NOMO-1 treated with DMSO at 0.1 percent for 48 hours (cell line): ENCODE measurements around the gene CPA2.
"Not testable (repeated sequence)": the region's sequence is repeated elsewhere in the genome, so short reads cannot be mapped to it uniquely, and the experiment has no call there.

Source experiments
- DNase-seq: peaks from one replicate; lab custom pipeline; 2025; ENCODE audit not compliant: unreplicated experiment; lab: John Stamatoyannopoulos, UW

The CPA2 gene

DNA sequence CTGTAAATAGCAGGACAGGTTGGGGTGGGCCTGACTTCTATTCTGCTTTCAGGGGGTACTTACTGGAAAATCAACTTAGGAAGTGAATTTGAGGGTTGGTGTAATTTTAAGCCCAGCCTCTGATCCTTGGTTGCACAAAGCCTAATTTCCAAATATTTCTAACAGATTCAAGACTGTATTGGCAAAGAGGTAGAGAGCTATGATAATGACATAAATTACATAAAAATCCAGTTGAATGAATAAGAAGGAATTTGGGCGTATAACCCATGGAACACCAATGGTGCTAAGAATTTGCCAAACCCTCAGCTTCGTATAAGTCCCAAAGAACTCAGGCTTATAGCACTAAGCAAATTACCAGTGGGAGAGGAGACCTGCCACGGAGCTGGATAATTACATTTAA lies 38.2 kb downstream of the CPA2 start:
- no peak for DNase-seq

DNA sequence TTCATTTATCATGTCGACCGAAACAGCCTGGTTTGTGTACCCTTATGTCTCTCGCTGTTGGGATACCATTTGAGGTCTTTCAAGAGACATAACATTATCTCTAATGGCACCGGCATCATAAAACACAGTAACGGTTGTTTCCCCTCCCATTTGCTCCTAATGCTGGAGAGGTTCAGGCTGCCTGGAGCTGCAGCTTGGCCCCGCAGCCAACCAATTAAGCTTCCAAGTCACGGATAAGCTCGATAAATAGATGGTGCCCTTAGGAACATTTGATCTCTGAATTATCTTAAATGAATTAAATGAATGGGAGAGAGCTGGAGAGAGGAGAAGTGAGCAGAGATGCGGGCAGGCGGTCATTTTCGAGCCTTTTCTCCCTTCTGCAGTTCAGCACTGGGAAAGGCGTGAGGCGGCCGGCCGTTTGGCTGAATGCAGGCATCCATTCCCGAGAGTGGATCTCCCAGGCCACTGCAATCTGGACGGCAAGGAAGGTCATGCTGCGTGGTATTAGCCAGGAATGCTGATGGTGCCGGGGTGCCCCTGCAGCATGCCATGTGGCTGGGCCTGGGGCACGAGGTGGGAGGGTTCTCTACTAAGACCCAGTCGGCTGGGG lies 38.9 kb downstream of the CPA2 start:
- DNase-seq: no peak

DNA sequence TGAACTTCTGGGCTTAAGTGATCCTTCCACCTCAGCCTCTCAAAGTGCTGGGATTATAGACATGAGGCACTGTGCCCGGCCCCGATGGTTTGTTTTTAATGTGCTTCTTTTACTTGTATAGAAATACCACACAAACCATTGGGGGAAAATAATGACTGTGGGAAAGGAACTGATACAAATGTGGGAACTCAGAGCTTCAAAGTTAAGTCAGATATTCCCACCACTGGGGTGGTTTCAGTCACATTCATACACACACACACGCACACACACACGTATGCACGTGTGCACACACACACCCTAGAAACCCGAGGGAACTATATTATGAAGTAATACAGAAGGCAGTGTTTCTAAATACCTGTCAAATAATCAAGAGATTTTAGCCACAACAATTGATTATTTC lies 43.3 kb downstream of the CPA2 start:
- DNase-seq: no peak

- no peak for DNase-seq
These were observed 47.6 kb downstream of the CPA2 start for GRCh38 chr7:130314305-130314704.

- DNase-seq: no peak
These were observed 52.9 kb downstream of the CPA2 start for GRCh38 chr7:130319541-130319940.

- DNase-seq: not testable (repeated sequence)
These were observed 55.0 kb downstream of the CPA2 start for GRCh38 chr7:130321542-130322229.

DNA sequence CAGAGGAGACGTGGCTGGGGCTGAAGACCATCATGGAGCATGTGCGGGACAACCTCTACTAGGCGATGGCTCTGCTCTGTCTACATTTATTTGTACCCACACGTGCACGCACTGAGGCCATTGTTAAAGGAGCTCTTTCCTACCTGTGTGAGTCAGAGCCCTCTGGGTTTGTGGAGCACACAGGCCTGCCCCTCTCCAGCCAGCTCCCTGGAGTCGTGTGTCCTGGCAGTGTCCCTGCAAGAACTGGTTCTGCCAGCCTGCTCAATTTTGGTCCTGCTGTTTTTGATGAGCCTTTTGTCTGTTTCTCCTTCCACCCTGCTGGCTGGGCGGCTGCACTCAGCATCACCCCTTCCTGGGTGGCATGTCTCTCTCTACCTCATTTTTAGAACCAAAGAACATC lies 56.0 kb downstream of the CPA2 start:
- DNase-seq: no peak

DNA sequence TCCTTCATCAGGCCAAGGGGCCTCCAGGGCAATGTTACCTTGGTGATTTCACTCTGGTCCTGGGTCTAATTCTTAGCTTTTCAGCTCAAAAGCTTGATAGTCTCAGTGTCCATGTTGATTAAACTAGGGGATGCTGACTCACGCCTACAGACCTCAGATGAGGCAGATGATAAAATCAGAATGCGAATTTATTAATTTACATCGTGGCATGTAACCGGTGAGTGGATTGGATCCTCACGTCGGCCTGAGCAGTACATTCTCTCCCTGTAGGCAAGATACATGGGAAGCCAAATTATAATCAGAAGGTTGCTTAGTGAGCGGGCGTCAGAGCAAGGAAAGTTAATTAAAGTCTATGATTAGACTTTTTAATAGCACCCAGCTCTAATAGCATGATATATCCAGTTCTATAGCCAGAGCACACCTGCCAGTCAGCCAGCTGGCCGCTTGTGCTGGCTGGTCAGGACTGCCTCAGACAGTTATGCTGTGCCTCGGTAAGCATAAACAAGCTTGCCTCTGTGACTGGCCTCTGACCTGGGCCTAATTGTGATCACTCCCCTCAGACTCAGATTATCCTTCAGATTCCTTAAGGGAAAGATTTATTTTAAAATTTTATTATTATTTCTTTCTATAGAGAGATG lies 57.8 kb downstream of the CPA2 start:
- no peak for DNase-seq

DNA sequence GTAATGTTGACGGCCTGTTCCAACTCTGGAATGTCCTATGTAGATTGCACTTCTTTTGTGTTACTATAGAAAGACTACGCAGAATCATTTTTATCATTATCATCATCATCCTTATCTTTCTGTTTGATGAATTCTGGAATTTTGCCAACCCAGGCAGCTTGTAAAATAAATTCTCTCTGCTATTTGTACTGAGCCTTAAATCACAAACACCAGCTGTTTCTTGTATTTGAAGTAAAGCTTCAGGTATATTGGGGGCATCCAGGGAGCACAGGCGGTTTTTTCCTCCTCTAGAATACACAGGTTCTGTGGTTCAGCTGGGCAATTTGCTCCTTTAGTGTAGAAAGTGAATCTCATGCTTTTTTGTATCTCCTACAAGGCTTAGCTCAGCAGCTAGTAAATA lies 63.0 kb downstream of the CPA2 start:
- DNase-seq: no peak

DNA sequence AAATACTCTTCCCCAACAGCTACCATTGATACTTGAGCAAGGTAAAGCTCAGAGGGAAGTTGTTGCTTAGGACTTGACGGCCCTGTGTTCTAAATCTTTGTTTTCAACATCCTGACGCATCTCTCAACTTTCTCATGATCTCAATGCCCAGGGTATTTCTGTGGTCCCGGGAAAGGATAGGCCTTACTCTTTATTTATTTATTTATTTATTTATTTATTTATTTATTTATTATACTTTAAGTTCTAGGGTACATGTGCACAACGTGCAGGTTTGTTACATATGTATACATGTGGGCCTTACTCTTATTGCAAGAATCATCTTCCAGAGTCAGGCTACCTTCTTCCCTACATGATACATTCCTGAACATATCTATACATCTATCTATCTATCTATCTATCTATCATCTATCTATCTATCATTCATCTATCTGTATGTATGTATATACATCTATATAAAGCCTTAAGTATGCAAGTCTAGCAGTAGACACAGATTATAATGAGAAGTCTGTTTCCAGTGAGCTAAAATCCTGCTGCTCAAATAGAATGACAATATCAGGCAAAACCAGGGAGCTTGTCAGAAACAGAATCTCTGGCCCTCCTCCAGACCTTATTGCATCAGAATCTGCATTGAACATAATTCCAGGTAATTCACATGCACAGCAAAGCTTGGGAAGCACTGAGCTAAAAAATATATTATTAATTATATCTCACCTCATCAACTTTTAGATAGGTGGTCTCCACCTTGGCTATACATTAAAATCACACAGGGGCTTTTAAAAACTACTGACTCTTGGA lies 65.8 kb downstream of the CPA2 start:
- DNase-seq: no peak

DNA sequence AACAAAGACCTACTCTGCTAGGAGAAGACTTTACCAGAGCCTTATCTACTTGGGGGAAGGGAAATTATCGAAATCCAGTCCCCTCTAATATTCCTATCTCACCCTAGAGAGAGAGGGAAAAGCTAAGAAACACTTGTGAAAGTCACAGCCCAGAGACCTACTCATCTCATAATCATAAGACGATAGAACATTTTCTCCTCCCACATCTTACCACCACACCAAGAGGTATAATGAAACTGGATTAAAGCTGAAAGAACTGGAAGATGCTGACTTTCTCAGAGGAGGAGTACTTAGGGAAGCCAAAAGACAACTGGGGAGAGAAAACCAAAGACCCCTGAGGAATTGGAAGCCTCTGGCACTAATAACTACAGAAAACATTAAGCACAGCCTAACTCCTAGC lies 67.2 kb downstream of the CPA2 start:
- DNase-seq: no peak

GRCh38 chr7:130334274-130334673 lies 67.6 kb downstream of the CPA2 start:
- no peak for DNase-seq

DNA sequence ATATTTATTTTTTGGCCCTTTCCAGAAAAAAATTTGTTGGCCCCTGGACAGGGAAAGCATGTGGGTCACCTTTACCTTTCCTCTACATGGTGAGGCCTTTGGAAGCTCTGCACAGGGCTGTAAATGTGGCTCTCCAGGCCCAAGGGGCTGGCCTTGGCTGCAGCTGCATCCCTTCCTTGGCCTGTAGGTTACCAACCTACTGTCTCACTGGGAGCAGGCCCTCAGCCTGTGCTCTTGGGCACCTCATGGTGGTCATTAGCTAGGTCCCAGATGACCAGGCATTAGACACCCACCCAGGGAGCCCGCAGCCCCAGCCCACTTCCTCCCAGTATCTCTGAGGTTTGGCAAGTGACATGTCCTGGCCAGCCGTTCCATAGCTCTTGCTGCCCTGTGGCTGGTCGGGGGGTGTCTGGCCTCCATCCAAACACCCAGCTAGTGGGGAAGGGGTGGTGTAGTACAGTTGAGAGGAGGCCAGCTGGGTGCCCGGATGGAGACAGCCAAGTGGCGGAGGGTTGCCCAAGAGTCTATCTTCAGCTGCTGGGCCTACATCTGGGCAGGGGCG lies 70.8 kb downstream of the CPA2 start:
- DNase-seq: no peak

- DNase-seq: no peak
These were observed 71.6 kb downstream of the CPA2 start for GRCh38 chr7:130338233-130338632.
